ENCODE data around the gene MTSS2. TPM values are rescaled to one million over a fixed set of nuclear protein-coding genes. Genes with fewer than 3 reads are reported as not detected.

MTSS2 gene
- polyA plus RNA-seq (ENCODE audit: insufficient read length in 10 of 10): 100 to 1,000 TPM in 6 of 10 donors, 10 to 100 TPM in 4; 89.5 to 129 (median 103) TPM
- long read RNA-seq, donor 1, partial matches to known transcripts: 9 of 15 reads
- long read RNA-seq, donor 1, other reads (novel, unspliced or antisense): 6 of 15 reads
- long read RNA-seq, donor 2, partial matches to known transcripts: 5 of 19 reads
- long read RNA-seq, donor 2, other reads (novel, unspliced or antisense): 14 of 19 reads
- long read RNA-seq, donor 3: 0 reads
- long read RNA-seq, donor 4, partial matches to known transcripts: 9 of 9 reads
- long read RNA-seq, donor 4, other reads (novel, unspliced or antisense): 0 of 9 reads
- long read RNA-seq, donor 5, partial matches to known transcripts: 14 of 15 reads
- long read RNA-seq, donor 5, other reads (novel, unspliced or antisense): 0 of 15 reads
- long read RNA-seq, donor 6, partial matches to known transcripts: 18 of 18 reads
- long read RNA-seq, donor 6, other reads (novel, unspliced or antisense): 0 of 18 reads
- long read RNA-seq, donor 7, partial matches to known transcripts: 24 of 30 reads
- long read RNA-seq, donor 7, other reads (novel, unspliced or antisense): 6 of 30 reads
- long read RNA-seq, donor 8, partial matches to known transcripts: 6 of 6 reads
- long read RNA-seq, donor 8, other reads (novel, unspliced or antisense): 0 of 6 reads
- long read RNA-seq, donor 9: 0 reads

- DNase-seq: peak; percentile 86 to 95 (median 92)
These were observed at the start of gene MTSS2 for GRCh38 chr16:70685938-70686375. Gene MTSS2 (minus strand): TSS chr16:70686053. CDS start chr16:70685791, 262 bp downstream.

- peak; percentile 74 to 91 (median 79) for DNase-seq
These were observed 49.5 kb upstream of the MTSS2 start for GRCh38 chr16:70735141-70735979.

GRCh38 chr16:70734522-70735095, 48.8 kb upstream of the MTSS2 start:
- DNase-seq: no peak

GRCh38 chr16:70730944-70731343, 45.1 kb upstream of the MTSS2 start:
- no peak for DNase-seq

- peak; percentile 41 to 49 (median 45) for DNase-seq
These were observed 44.2 kb upstream of the MTSS2 start for GRCh38 chr16:70730031-70730430.

- DNase-seq: no peak
These were observed 43.4 kb upstream of the MTSS2 start for GRCh38 chr16:70729292-70729691.

GRCh38 chr16:70728150-70728549, 42.3 kb upstream of the MTSS2 start:
- no peak for DNase-seq

GRCh38 chr16:70726892-70727361, 41.1 kb upstream of the MTSS2 start:
- peak; percentile 84 to 96 (median 87) for DNase-seq

GRCh38 chr16:70725912-70726828, 40.3 kb upstream of the MTSS2 start:
- peak; percentile 71 to 88 (median 79) for DNase-seq

GRCh38 chr16:70725024-70725911, 39.4 kb upstream of the MTSS2 start:
- DNase-seq: no peak

- no peak for DNase-seq
These were observed 38.5 kb upstream of the MTSS2 start for GRCh38 chr16:70724146-70725023.

- DNase-seq: no peak
These were observed 37.9 kb upstream of the MTSS2 start for GRCh38 chr16:70723740-70724145.

- no peak for DNase-seq
These were observed 35.5 kb upstream of the MTSS2 start for GRCh38 chr16:70721202-70721963.

GRCh38 chr16:70720425-70721201, 34.8 kb upstream of the MTSS2 start:
- no peak for DNase-seq

- DNase-seq: no peak
These were observed 31.2 kb upstream of the MTSS2 start for GRCh38 chr16:70717065-70717464.

GRCh38 chr16:70715860-70716357, 30.1 kb upstream of the MTSS2 start:
- DNase-seq: peak; percentile 65 to 89 (median 79)

Measured in muscle of back (tissue), 13 donors.